NOMO-1 treated with DMSO at 0.1 percent for 48 hours (cell line): ENCODE data around the gene DPPA2.
"Not testable (repeated sequence)": the region's sequence is repeated elsewhere in the genome, so short reads cannot be mapped to it uniquely, and the experiment has no call there.

ENCODE experiments used
- DNase-seq: peaks from one replicate; lab custom pipeline; 2025; ENCODE audit not compliant: unreplicated experiment; lab: John Stamatoyannopoulos, UW

DPPA2 gene

DNA sequence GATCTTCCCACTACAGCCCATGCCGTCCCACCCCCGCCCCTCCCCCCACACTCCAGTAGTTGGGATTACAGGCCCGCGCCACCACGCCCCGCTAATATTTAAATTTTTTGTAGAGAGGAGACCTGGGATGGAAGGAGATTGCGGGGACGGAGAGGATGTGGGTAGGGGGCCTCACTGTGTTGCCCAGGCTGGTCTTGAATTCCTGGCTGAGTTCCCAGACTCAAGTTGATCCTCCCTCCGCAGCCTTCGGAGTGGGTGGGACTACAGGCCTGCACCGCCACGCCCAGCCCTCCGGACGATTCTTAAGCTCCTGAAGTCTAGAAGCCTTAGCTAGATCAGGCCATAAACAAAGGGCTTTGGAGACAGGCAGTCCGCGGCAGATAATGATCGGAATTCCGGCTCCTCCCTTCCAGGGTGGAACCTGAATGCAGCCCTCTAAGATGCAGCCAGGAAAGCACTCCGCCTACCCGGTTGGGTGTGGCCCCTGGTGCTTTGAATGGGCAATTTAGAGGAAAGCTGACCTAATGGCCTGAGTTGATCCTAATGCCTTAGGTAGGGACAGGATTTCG lies at the start of gene DPPA2:
DPPA2 (minus strand) TSS at position 356 of the 569 bp plus-strand sequence. CDS start 1,975 bp downstream, outside the sequence.
- DNase-seq, result no peak

- DNase-seq, result no peak
Measured at GRCh38 chr3:109364088-109364487, 47.8 kb upstream of the DPPA2 start.

DNA sequence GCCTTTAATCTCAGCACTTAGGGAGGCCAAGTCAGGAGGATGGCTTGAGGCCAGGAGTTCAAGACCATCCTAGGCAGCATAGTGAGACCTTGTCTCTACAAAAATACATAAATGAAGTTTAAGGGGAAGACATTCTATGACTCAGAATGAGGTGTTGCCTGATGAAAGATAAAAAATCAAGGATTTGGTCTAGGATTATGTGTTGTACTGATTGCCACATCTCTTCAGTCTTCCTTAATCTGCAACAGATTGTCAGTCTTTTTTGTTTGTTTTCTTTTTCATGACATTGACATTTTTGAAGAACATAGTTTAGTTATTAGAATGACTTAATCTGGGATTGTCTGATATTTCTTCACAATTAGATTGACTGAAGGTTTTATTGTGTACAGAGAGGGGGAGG lies 47.3 kb upstream of the DPPA2 start:
- DNase-seq, result no peak

DNA sequence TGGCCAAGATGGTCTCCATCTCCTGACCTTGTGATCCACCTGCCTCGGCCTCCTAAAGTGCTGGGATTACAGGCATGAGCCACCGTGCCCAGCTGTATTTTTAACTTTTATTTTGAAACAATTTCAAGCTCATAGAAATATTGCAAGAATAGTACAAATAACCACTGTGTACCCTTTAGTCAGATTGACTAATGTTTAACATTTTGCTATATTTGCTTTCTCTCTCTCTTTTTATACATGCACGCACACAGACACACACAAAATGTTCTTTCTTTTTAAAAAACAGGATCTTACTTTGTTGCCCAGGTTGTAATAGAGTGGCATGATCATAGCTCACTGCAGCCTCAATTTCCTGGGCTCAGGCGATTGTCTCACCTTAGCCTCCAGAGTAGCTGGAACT lies 46.5 kb upstream of the DPPA2 start:
- no peak for DNase-seq

- not testable (repeated sequence) for DNase-seq
Measured at GRCh38 chr3:109358809-109359208, 42.5 kb upstream of the DPPA2 start.

DNA sequence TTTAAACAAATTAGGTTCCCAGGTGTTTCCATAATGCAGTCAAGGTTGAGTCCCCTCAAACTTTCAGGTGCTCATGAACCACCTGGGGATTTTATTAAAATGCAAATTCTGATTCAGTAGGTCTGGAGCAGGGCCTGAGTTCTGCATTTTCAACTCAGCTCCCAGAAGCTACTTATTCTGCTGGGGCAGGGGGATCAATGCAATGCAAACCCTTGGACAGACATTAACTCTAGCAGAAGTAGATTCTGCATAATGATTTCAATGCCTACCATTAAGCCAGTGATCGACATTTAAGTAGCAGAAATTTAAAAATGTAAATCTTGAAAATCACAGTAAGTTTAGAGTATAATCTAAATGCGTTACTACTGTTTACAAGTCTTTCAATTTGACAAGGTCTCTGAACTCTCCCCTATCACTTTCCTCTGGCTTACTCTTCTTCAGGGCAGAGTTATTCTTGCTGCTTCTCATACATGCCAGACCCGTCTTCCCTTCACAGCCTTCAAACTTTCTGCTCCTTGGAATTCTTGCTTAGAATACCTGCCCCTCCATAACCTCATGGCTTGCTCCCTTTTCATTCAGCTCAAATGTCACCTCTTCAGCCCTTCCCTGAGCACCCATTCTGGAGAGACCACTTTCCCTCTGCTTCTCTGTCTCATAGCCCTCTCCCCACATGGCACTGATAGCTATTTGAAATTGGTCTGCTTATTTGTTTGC lies 40.3 kb upstream of the DPPA2 start:
- DNase-seq, result no peak

- DNase-seq, result no peak
Measured at GRCh38 chr3:109355625-109356441, 39.5 kb upstream of the DPPA2 start.

DNA sequence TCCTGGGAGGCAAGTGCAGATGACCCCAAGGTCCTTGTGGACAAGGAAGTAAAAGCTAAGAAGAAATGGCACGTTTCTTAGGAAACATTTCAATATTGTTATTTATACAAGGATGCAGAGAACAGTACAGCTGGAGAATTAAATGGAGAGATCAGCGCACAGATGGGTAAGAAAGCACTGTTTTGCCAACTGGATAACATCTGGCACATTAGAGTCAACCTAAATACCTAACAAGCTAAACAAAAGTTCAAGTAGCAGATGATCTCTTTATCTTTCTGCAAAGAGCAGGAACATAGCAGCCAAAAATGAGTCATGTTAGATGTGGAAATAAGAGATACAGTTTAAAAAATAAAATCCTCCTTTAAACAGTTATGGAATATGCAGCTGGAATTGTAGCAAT lies 36.7 kb upstream of the DPPA2 start:
- DNase-seq, result no peak

DNA sequence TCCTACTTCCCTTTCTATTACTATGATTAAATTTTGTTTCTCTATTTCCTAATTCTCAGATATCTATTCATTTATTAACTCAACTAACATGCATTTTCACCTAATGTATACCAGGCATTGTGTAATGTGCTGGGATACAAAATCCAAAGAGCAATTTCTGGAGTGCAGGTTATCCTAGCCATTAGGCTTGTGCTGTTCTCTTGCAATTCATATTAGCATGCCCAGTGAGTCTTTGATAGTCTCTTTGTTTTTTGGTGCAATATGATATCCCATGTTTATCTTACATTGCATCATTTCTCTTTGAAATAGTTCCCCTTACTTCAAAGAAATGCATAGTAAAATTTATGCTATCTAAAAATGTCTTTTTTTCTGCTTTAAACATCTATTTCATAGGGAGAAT lies 34.9 kb upstream of the DPPA2 start:
- no peak for DNase-seq

- DNase-seq, result no peak
Measured at GRCh38 chr3:109346770-109347295, 30.5 kb upstream of the DPPA2 start.

DNA sequence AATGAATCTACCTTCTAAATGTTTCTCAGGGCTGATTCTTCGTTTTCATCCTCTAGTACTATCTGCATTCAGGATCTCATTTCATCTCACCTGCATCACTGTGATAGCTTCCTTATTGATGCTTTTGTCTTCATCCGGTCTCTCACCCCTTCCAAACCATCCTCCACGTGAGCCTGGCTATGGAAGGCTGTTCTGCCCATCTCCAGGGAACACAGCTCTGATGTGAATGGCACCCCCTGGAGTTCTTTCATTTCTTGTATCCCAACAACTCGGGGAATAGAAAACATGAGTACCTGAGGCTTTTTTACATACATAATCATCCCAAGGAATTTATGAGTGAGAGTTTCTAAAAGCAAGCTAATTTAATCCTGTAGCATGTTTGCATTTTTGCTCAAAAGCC lies 29.8 kb upstream of the DPPA2 start:
- DNase-seq, result no peak

DNA sequence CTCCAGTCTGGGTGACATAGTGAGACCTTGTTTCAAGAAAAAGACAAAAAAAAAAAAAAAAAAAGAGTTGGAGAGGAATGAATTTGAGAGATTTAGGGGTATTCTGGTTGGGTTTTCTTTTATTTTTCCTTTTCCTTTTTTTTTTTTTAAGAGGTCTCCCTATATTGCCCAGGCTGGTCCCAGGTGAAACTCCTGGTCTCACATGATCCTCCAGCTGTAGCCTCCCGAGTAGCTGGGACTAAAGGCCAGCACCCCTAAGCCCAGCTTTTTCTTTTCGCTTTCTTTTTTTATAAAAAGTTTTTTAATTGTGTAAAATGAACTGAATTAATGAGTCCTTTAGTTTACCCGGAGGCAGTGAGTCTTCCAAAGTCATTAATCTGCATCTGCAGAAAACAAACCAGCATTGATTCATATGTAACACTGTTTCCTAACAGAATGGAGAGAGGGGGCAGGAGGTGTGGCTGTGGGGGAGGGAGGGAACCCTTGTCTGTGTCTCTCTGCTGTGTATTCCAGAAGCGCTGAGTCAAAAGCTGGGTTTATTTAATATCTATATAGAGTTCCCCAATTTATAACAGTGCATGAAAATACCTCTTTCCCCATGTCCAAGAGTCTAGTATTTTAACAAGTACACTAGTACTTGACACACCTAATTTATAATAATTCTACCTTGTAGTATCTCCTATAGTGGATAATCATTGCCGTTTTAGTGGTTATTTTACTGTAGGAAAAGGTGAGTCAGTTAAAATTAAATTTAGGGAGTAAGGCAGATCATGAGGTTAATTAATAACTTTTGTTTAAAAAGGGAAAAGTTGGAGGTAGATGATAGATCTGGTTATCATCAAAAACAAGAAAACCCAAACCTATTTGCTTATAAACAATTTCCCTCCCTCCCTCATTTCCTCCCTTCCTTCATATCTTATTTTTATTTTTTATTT lies 23.7 kb upstream of the DPPA2 start:
- DNase-seq, result no peak

GRCh38 chr3:109339197-109339596 lies 22.9 kb upstream of the DPPA2 start:
- no peak for DNase-seq

- no peak for DNase-seq
Measured at GRCh38 chr3:109338322-109338721, 22.0 kb upstream of the DPPA2 start.

- no peak for DNase-seq
Measured at GRCh38 chr3:109337393-109337792, 21.1 kb upstream of the DPPA2 start, which contains the start of gene DPPA4. Gene DPPA4, minus strand, starts transcription at chr3:109337546. Its CDS starts 29 bp downstream, at chr3:109337517.

DNA sequence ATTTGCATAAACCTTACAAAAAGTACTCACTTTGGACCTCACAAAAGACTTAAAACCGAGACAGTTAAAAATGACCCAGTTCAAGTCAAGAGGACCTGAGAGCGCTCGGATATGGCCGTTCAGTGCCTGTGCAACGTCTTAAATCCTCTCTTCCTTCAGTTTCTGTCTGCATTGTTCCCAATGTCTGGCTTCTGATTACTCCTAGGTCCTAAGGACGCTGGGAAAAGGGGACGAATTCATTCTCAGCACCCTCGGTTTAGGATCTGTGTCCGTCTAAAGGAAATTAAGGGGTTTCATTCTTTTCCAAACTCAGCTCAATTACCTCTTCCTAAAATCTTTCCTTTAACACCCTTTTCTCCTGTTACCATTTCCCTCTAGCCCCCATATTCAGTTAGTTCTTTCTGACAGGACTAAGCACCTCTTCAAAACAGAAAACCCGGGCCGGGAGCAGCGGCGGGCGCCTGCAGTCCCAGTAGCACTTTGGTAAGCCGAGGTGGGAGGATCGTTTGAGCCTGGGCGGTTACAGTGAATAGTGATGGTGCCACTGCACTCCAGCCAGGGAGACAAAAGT lies 20.1 kb upstream of the DPPA2 start:
- no peak for DNase-seq

GRCh38 chr3:109334572-109334971 lies 18.3 kb upstream of the DPPA2 start:
- DNase-seq, result no peak

GRCh38 chr3:109331692-109332091 lies 15.4 kb upstream of the DPPA2 start:
- DNase-seq, result no peak

- DNase-seq, result no peak
Measured at GRCh38 chr3:109330405-109330804, 14.1 kb upstream of the DPPA2 start.

- no peak for DNase-seq
Measured at GRCh38 chr3:109328202-109328601, 11.9 kb upstream of the DPPA2 start.
